ENCODE data around the gene CHRM2. TPM values are rescaled to one million over a fixed set of nuclear protein-coding genes. Genes with fewer than 3 reads are reported as not detected.

Gene CHRM2
- 2.9 and 14.5 TPM in 2 replicates for total RNA-seq

DNA sequence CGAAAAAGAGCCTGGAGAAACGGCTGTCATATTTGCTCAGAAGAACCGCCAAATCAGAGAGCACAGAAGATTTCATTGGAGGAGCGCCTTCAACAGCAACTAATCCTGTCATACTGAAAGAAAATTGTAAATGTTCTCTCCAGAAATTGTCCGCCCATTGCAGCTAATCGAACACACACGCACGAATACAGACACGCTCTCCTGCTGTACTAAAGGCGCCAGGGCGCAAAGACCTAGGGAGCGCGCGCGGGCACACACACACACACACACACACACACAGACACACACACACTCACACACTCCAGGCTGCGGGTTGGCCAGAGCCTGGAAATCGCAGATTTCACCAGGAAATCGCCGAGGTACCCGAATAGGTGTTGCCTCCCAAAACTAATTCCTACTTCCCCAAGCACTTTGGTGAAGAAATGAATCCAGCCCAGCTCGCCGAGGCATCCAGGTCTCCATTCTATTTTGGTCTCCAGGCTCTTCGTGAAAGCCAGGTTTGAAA lies at the start of gene CHRM2:
TSS of gene CHRM2 (plus strand) at position 157 of the 505 bp plus-strand sequence. CDS start 146,214 bp downstream, outside the sequence.

